Fibroblast of mammary gland (primary cell): ENCODE results near the gene CETN2.
A peak's percentile ranks its signal among the peaks of the same experiment; 100 is the strongest.

Experiments
- DNase-seq: peaks from one replicate; pipeline ENCODE4 v3.0.0-alpha.2; 2010; ENCODE audit warnings: low read depth
- H3K4me3 ChIP-seq: 2 replicates; pipeline ENCODE4 v1.5.1; 2011; ENCODE audit warnings: low read depth, mild to moderate bottlenecking, low read length, moderate library complexity; ENCODE audit not compliant: control insufficient read depth
- TF ChIP-seq, protein P1 (sequence below): conservative IDR thresholded peaks from 2 replicates; pipeline ENCODE4 v1.5.1; 2011; ENCODE audit warnings: low read depth, low read length, inconsistent platforms; ENCODE audit not compliant: control insufficient read depth, insufficient read depth

The CETN2 gene

DNA sequence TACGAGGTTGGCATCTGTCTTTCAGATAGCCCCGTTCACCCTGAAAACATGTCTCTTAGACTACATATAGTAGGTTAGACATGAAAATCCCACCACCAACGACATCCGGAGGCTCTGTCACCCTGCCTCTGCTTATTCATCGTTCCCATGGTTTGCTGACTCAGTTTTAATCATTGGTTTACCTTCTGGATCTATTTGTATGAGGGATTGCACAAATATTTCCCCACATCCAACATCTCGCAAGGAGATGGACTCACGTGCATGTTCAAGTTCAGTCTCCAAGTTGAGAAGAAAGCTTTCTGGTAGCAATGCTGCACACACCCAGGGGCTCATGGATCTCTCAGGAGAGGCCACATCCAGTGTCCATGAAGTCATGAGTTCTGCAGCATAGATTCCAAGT, 10.8 kb downstream of the CETN2 start:
- TF ChIP-seq, protein P1, sequence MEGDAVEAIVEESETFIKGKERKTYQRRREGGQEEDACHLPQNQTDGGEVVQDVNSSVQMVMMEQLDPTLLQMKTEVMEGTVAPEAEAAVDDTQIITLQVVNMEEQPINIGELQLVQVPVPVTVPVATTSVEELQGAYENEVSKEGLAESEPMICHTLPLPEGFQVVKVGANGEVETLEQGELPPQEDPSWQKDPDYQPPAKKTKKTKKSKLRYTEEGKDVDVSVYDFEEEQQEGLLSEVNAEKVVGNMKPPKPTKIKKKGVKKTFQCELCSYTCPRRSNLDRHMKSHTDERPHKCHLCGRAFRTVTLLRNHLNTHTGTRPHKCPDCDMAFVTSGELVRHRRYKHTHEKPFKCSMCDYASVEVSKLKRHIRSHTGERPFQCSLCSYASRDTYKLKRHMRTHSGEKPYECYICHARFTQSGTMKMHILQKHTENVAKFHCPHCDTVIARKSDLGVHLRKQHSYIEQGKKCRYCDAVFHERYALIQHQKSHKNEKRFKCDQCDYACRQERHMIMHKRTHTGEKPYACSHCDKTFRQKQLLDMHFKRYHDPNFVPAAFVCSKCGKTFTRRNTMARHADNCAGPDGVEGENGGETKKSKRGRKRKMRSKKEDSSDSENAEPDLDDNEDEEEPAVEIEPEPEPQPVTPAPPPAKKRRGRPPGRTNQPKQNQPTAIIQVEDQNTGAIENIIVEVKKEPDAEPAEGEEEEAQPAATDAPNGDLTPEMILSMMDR, result no peak
- no peak overlapping the region for H3K4me3 ChIP-seq
- peak; percentile 75 for DNase-seq

DNA sequence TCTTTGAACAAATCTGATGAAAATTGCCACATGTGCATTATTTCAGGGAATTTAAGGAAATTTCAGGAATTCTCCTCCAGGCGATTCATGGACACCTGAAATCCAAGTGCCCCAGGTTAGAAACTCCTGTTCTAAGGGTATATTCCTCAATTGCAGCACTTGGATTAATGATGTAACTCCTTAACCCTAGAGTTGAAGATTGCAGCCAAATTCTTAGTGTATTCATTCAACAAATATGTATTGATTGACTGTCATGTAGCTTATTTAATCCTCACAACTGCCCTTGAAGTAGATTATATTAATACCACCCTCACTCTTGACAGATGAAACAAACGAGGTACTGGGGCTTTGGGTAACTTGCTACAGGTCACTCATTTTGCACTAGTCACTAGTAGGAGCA, 11.3 kb downstream of the CETN2 start:
- peak; percentile 17 for DNase-seq

DNA sequence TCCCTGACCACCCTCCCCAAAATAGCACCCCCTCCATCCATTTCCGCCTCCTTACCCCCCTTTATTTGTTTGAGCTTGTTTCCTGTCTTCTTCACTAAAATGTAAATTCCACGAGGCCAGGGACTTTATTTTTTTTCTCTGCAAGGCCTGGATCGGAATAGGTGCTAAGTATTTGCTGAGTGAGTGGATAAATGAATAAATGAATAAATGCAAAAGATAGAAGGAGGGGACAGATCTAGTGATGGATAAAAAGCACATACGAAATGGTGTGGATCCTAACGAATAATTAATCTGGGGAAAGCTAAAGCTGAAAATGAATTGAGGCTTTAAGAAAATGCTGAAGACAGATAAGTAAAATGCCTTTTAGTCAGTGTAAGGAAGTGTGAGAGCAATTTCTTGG, 12.2 kb downstream of the CETN2 start:
- H3K4me3 ChIP-seq, result no peak overlapping the region
- TF ChIP-seq, protein P1, result no peak
- DNase-seq, result no peak

More for the DNA sequence above, 11.3 kb downstream of the CETN2 start:
- H3K4me3 ChIP-seq, result no peak overlapping the region
- TF ChIP-seq, protein P1, result no peak

DNA sequence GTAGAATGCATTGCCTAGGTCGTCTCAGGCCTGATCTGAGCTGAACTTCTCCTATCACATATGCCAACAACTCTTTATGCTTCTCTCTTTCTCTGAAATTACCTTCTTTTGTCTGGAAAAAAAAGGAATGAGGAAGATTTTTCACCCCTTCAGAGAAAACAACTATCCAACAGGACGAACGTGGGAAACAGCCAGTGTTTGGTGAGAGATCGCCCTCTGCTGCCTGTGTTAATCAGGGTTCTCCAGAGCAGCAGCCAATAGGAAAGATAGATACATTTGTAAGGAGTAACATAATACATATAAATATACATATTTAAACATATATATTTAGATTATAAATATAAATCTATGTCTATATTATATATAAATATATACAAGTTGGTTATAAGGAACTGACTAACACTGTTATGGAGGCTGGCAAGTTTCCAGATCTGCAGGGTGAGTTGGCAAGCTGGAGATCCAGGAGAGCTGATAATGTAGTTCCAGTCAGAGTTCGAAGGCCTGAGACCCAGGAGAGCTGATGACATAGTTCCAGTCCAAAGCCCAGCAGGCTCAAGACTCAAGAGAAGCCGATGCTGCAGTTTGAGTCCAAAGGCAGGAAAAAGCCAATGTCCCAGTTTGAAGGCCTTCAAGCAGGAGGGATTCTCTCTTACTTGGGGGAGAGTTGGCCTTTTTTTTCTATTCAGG, 13.3 kb downstream of the CETN2 start:
- TF ChIP-seq, protein P1, result peak; percentile 61
- DNase-seq, result peak; percentile 53
- H3K4me3 ChIP-seq, result no peak overlapping the region

DNA sequence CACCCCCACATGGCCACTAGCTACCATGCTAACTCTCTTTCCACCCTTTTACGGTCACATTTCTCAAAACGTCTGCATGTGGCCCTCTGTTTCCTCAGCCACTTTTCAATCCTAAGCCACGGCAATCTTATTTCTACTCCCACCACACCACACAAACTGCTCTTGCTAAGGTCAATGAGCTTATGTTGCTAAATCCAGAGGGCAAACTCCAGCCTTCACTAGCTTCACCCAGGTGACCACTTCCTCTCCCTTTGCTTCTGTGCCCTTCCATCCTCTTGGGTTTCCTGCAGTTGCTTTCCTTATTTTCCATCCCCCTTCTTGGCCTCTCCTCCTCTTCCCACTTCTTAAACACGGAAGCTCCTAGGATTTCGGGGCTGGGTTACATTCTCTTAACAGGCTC, 16.5 kb downstream of the CETN2 start:
- TF ChIP-seq, protein P1, result no peak
- no peak for DNase-seq
- no peak overlapping the region for H3K4me3 ChIP-seq

DNA sequence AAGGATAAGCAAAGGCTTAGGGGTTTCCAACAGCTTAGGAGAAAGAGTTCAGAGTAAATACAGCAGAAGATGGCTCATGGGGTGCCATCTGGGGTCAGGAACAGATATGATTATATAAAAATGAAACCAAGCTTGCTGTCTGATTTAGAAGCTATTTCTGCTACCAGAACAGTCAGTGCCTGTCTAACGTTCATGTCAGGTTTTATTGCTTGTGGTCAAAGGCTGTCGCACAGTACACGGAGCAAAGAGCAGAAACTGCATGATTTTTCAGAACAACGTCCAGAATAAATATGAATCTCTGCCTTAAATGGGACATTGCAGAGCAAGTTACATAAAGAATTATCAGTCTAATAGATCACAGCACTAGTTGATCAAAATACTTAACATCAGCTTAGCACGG, 17.4 kb downstream of the CETN2 start:
- no peak for DNase-seq
- H3K4me3 ChIP-seq, result no peak overlapping the region
- TF ChIP-seq, protein P1, result no peak
